Mucosa of descending colon (tissue), 3 donors: ENCODE results near the gene MED16. TPM values are rescaled to one million over a fixed set of nuclear protein-coding genes. Genes with fewer than 3 reads are reported as not detected.

ENCODE experiments used
- ATAC-seq: fragments of 200-7000 bp; cut with Tn5 transposase; one replicate; pipeline ENCODE4 v1.9.1; 2020; ENCODE audit warnings: mild to moderate bottlenecking, moderate library complexity
- DNase-seq, 3 donors: peaks; one replicate each; pipeline ENCODE4 v3.0.0-alpha.2; 2020
- H3K36me3 ChIP-seq: fragments of 200-600 bp; one replicate; pipeline ENCODE4 v1.8.0; 2021; ENCODE audit warnings: low read depth, mild to moderate bottlenecking
- H3K4me1 ChIP-seq: fragments of 200-600 bp; one replicate; pipeline ENCODE4 v1.8.0; 2021; ENCODE audit warnings: low read depth, mild to moderate bottlenecking
- H3K4me3 ChIP-seq: fragments of 200-600 bp; one replicate; pipeline ENCODE4 v1.8.0; 2021; ENCODE audit warnings: mild to moderate bottlenecking
- H3K9me3 ChIP-seq: fragments of 200-600 bp; one replicate; pipeline ENCODE4 v1.8.0; 2021; ENCODE audit warnings: mild to moderate bottlenecking
- intact Hi-C, 2 donors: fragments of 100-400 bp; cut with DNase I in 1 of 2; cut with micrococcal nuclease in 1 of 2; formaldehyde crosslinking; loops; one replicate each; pipeline versions ENCODE4 v1.11.0 to v1.11.1; 2022; cut with DNase I, micrococcal nuclease
- total RNA-seq, 3 donors: library from RNA; stranded (reverse); fragmentation: NEBNext Ultra II Directional in 2 of 3; extraction: Animal tissue kit (Norgen Biotek cat#: 25700) in 2 of 3; gene quantifications; one replicate each; pipeline versions ENCODE4 v1.2.1 to v1.2.4, GENCODE V29; 2021 to 2023
- TF ChIP-seq, protein P1 (sequence below): fragments of 200-600 bp; IDR thresholded peaks from one replicate; pipeline ENCODE4 v1.8.0; 2022; ENCODE audit warnings: antibody characterized with exemption, mild to moderate bottlenecking
- donor health status: DM: no; HTN: no; CAD: no; lungs with moderate emphysema.
- donor health status: DM: no; HTN: no; CAD: no.
- donor health status: DM: no; HTN: yes; CAD: no.

MED16 gene
- total RNA-seq, 3 donors from 2014 or later: 53.4 to 77.4 (median 61.4) TPM

DNA sequence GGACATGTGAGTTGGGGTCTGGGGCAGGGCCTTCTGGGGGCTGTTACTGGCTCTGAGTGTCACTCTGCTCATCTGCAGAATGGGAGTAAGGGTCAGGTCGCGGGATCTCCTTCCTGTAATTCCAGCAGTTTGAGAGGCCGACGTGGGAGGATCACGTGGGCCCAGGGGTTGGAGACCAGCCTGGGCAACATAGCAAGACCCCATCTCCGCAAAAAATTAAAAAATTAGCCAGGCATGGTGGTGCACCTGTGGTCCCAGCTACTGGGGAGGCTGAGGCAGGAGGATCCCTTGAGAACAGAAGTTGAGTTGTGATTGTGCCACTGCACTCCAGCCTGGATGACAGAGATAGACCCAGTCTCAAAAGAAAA lies 36.9 kb upstream of the MED16 start:
- intact Hi-C loops: loop anchor here in 1 of 2 donors (10.0 kb wide), 1 partner anchor 65 kb away; no protein-coding TSS in a partner anchor
- TF ChIP-seq, protein P1, sequence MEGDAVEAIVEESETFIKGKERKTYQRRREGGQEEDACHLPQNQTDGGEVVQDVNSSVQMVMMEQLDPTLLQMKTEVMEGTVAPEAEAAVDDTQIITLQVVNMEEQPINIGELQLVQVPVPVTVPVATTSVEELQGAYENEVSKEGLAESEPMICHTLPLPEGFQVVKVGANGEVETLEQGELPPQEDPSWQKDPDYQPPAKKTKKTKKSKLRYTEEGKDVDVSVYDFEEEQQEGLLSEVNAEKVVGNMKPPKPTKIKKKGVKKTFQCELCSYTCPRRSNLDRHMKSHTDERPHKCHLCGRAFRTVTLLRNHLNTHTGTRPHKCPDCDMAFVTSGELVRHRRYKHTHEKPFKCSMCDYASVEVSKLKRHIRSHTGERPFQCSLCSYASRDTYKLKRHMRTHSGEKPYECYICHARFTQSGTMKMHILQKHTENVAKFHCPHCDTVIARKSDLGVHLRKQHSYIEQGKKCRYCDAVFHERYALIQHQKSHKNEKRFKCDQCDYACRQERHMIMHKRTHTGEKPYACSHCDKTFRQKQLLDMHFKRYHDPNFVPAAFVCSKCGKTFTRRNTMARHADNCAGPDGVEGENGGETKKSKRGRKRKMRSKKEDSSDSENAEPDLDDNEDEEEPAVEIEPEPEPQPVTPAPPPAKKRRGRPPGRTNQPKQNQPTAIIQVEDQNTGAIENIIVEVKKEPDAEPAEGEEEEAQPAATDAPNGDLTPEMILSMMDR: no peak
- Histone ChIP-seq H3K4me1 (peaks cover 31% of the 10 kb centered on the region), H3K9me3 (no peaks in the 10 kb centered on the region), H3K36me3 (no peaks in the 10 kb centered on the region), H3K4me3 (no peak overlapping the region)
- DNase-seq (no peak), ATAC-seq (no peak)

- ATAC-seq (no peak), DNase-seq (no peak)
- H3K4me1 ChIP-seq: peaks cover 27% of the 10 kb centered on the region
- no peaks in the 10 kb centered on the region for H3K9me3 ChIP-seq
- no peaks in the 10 kb centered on the region for H3K36me3 ChIP-seq
- intact Hi-C loops: loop anchor here in 1 of 2 donors (10.0 kb wide), 1 partner anchor 65 kb away; no protein-coding TSS in a partner anchor
- no peak overlapping the region for H3K4me3 ChIP-seq
- TF ChIP-seq, protein P1: no peak
These were observed 36.4 kb upstream of the MED16 start for GRCh38 chr19:929203-929890.

DNA sequence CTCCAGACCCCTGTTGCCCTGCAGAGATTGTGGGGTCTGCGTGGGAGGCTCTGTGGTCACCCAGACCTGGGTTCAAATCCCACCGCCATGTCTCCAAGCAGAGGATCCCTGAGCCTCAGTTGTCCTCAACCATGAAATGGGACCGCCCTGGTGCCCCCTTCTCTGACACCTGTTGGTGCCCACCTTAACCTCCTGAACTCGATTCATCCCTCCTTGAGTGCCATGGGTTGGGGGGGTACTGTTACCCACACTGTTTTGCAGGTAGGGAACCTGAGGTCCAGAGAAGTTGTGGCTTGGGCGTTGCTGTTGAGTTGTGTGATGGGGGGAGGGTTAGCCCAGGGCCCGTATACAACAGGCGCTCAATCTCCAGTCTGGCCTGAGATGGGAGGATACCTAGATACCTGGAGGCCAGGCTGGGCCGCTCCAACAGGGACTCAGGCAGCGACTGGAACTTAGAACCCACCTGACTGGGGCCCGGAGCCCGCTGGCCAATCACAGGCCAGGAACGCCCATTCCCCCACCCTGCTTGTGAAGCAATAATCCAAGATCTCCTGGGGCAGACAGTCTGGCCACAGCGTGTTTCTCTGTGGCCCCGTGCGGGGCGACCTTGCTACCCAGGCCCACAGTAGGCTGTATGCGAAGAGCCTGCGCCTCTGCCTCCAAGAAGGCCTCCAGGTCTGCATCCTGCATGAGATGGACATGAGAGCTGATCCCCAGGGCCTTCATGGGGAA lies 35.6 kb upstream of the MED16 start:
- Histone ChIP-seq H3K9me3 (no peaks in the 10 kb centered on the region), H3K4me3 (no peak overlapping the region), H3K36me3 (no peaks in the 10 kb centered on the region), H3K4me1 (peaks cover 20% of the 10 kb centered on the region)
- TF ChIP-seq, protein P1: no peak
- ATAC-seq (no peak), DNase-seq (no peak)
- intact Hi-C loops: loop anchor here in 1 of 2 donors (10.0 kb wide), 1 partner anchor 64 kb away; no protein-coding TSS in a partner anchor

GRCh38 chr19:927780-928401 lies 34.9 kb upstream of the MED16 start:
- no peak overlapping the region for H3K4me3 ChIP-seq
- DNase-seq: no peak
- TF ChIP-seq, protein P1: no peak
- H3K4me1 ChIP-seq: peaks cover 12% of the 10 kb centered on the region
- ATAC-seq: no peak
- H3K9me3 ChIP-seq: no peaks in the 10 kb centered on the region
- intact Hi-C loops: loop anchor here in 1 of 2 donors (10.0 kb wide), 1 partner anchor 63 kb away; no protein-coding TSS in a partner anchor
- no peaks in the 10 kb centered on the region for H3K36me3 ChIP-seq

DNA sequence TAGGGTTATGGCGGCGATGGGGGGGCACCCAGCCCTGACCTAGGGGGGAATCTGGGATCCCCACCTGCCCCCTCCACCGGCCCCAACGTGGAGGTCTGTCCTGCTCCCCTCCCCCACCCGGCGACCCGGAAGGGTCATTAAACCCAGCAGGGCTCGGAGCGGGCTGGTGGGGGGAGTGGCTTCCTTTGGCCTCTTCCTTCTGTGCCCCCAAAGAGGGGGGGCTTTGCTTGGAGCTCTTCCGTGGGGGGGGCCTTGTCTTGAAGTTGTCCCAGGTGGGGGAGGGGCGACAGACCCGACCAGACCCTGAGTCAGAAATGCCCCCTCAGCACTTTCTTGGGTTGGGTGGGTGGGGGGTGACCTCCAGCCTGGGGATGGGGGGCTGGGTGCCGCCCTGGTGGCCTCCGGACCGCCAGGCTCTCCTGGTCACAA lies 34.4 kb upstream of the MED16 start:
- intact Hi-C loops: loop anchor here in 1 of 2 donors (10.0 kb wide), 1 partner anchor 63 kb away; no protein-coding TSS in a partner anchor
- no peak for ATAC-seq
- Histone ChIP-seq H3K9me3 (no peaks in the 10 kb centered on the region), H3K4me1 (peaks cover 7% of the 10 kb centered on the region), H3K36me3 (no peaks in the 10 kb centered on the region), H3K4me3 (no peak overlapping the region)
- DNase-seq: peak in 2 of 3 donors; percentile 60 to 71
- TF ChIP-seq, protein P1: no peak
